Activated CD8-positive, alpha-beta memory T cell treated with anti-CD3 and anti-CD28 coated beads, Interleukin-2, amount 50 U/mL, for 4 hours (primary cell): ENCODE data around the gene TMEM167A.

Source experiments
- DNase-seq: peaks from one replicate; pipeline ENCODE4 v3.0.0-alpha.2; 2020

TMEM167A gene

GRCh38 chr5:83034528-83035207, 42.5 kb downstream of the TMEM167A start:
- no peak for DNase-seq

GRCh38 chr5:83034036-83034435, 43.2 kb downstream of the TMEM167A start:
- DNase-seq, result no peak

- DNase-seq, result no peak
These were observed 45.8 kb downstream of the TMEM167A start for GRCh38 chr5:83031381-83031780.

GRCh38 chr5:83029912-83030311, 47.3 kb downstream of the TMEM167A start:
- DNase-seq, result no peak

GRCh38 chr5:83026930-83027687, 50.1 kb downstream of the TMEM167A start:
- DNase-seq, result no peak

- no peak for DNase-seq
These were observed 50.7 kb downstream of the TMEM167A start for GRCh38 chr5:83026516-83026915.

- DNase-seq, result no peak
These were observed 51.3 kb downstream of the TMEM167A start for GRCh38 chr5:83025690-83026478.

GRCh38 chr5:83022334-83022733, 54.9 kb downstream of the TMEM167A start:
- no peak for DNase-seq

- DNase-seq, result no peak
These were observed 61.5 kb downstream of the TMEM167A start for GRCh38 chr5:83015676-83016075.

GRCh38 chr5:83011985-83012384, 65.2 kb downstream of the TMEM167A start:
- DNase-seq, result no peak

- DNase-seq, result no peak
These were observed 67.8 kb downstream of the TMEM167A start for GRCh38 chr5:83009408-83009807.

GRCh38 chr5:83007755-83008154, 69.4 kb downstream of the TMEM167A start:
- DNase-seq, result no peak

GRCh38 chr5:83006683-83007283, 70.4 kb downstream of the TMEM167A start:
- DNase-seq, result no peak

- no peak for DNase-seq
These were observed 73.4 kb downstream of the TMEM167A start for GRCh38 chr5:83003791-83004190.
